Measurements from ENCODE around the gene WDR88. TPM values are rescaled to one million over a fixed set of nuclear protein-coding genes. Genes with fewer than 3 reads are reported as not detected.

Gene WDR88
- total RNA-seq, 1 donor from 2014 or later: not detected

Other genes with a start within 250 kb of the WDR88 start
- 4.6 TPM for gene CEP89, start 160.2 kb upstream of the WDR88 start, total RNA-seq
- 1.1 TPM for gene FAAP24, start 159.9 kb upstream of the WDR88 start, total RNA-seq
- gene RHPN2, start 67.2 kb upstream of the WDR88 start, total RNA-seq: 9.9 TPM
- 4.0 TPM for gene GPATCH1, start 50.9 kb upstream of the WDR88 start, total RNA-seq
- 45.7 TPM for gene LRP3, start 62.2 kb downstream of the WDR88 start, total RNA-seq
- gene SLC7A10, start 93.7 kb downstream of the WDR88 start, total RNA-seq: not detected
- gene CEBPA, start 170.4 kb downstream of the WDR88 start, total RNA-seq: 185 TPM
- gene CEBPG, start 241.6 kb downstream of the WDR88 start, total RNA-seq: 15.5 TPM